HG02798 (cell line): ENCODE measurements around the gene VPS13A.
A peak's percentile ranks its signal among the peaks of the same experiment; 100 is the strongest.
"Not testable (repeated sequence)": the region's sequence is repeated elsewhere in the genome, so short reads cannot be mapped to it uniquely, and the experiment has no call there.

ENCODE experiments used
- ATAC-seq: cut with Tn5 transposase; IDR thresholded peaks from one replicate; pipeline ENCODE4 v1.9.1; 2021; ENCODE audit warnings: mild to moderate bottlenecking; ENCODE audit not compliant: unreplicated experiment, poor library complexity

VPS13A gene

DNA sequence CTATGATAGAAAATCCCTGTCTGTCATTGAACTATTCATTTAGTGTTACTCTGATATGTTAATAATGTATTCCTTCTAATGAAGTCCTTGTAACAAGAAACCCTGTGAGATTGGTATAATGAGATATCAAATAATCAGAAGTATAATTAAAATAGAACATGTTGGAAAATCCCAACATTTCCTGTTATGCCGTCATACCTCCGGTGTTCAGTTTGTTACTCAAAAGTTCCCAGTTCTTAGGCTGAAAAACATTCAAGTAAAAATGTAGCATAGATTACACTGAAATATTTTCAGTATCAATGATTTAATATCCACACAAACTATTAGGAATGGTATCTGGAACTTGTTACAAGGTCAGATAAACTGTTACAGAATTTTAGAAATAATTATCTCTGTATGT is 243.3 kb downstream of the VPS13A start:
- no peak for ATAC-seq

DNA sequence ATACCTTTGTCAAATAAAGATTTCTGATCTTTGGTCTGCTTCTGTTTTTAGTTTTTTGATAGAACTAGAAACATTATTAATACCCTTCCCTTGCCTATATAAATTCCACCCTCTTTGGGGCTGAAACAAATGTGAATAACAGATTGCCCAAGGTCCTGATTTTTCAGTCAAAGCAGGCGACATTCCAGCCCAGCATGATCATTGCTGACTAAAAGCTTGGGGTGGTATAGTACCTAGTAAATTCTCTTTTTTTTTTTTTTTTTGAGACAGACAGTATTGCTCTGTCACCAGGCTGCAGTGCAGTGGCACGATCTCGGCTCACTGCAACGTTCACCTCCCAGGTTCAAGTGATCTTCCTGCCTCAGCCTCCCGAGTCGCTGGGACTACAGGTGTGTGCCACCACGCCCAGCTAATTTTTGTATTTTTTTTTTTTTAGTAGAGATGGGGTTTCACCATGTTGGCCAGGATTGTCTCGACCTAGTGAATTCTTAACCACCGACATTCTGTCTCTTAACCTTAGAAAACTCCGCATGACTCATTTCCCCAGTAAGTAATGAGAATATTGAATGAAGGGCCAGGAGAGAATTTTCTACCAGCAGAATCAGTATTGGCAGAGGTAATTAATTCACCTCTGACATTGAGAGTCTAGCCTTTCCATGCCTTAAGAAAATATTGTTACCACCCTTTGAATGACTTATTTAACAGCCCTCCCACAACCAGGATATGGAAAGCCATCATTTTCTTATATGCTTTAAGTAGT is 244.4 kb downstream of the VPS13A start:
- ATAC-seq, result no peak

DNA sequence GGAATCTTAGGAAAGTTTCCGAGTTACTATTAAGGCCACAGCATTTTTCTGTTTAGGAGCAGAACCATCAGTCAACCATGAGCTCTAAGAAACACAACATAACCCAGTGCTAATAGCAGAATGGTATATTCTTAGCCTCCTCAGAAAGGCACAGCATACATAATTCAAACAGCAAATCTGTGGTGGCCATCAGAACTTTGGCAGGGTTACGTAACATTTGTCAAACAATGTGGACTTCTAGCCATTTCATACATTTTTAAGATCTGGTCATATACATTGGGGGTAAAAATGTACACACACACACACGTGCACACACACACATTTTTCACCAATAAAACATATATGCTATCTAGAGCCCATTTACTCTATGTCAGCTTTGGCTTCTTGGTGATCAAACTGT is 245.6 kb downstream of the VPS13A start:
- ATAC-seq, result no peak

DNA sequence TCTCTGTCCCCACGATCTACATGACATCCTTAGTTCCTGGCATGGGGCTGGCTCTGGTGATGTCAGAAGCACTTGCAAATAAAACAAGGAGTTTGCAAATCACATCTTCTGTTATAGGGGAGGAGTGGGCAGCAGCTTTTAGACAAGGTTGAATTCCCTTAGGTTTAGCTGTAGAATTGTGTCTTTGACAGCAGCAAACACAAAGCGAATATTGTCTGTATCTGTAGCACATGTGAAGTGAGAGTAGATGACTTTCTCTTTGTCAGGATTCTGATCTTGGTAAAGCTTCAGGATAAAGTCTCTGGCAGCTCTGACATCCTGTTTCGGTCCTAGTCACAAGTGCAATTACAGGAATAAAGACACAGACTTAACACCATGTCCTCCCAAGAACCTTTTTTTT is 246.5 kb downstream of the VPS13A start:
- ATAC-seq, result no peak

DNA sequence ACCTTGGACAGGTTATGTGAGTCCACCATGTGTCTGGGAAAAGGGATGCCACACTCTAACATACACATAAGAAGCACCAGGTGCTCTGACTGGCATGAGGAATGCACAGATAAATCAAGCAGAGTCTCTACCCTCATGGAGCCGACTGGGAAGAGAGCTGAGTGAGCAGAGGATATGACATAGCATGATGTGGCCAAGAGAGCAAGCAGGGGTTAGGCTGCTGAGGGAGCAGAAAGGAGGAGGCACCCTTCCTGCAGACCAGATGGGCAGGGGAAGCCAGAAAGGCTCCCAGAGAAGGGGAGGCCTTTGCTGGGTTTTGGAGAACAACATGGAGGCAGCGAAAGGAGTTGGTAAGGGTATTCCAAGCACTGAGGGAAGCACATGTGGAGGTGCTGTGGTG is 247.7 kb downstream of the VPS13A start:
- ATAC-seq, result no peak

DNA sequence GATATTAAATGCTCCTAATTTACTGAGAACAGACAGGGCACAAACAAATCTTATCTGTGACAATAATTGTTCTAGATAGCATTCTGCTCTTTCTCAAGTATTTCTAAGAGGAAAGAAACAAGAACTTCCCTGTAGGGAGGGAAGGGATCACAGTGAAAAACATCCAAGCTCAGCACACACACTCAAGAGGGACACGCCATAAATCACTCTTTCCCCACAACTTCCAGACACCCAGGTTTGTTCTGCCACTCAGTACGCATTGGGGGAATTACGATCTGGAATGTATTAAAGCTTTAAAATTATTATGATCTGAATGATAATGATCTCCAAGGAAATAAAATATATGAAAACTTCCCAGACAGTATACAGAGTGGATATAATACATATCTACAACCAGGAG is 249.4 kb downstream of the VPS13A start:
- no peak for ATAC-seq

DNA sequence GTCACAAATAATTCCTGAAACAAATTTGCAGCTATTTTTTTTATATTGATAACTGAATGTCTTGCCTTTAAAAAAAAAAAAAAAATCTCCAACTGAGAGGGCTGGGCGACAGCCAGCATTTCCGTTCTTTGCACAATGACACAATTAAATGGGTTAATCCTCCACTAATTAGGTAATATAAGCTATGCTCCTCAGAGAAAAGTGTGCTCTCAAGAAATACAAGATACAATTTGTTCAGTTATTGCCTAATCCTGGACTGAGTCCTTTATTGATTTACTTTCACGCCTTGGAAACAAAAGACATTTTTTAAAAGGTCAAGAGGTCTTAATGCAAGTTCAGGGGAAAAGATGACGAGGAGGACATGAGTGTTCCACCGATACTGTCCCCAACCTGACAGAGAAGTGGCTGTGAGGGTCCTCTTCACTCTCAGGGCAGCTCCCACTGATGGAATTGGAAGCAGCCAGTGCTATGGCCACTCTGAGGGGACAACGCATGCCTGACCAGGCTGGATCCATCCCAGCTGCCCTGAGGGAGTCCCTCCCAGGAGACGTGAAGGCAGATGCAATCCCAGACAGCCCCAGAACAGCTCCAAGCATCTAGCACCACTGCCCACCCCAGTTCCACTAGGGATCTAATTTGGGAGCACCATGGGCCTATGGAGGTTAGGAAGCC is 250.1 kb downstream of the VPS13A start:
- ATAC-seq, result no peak

DNA sequence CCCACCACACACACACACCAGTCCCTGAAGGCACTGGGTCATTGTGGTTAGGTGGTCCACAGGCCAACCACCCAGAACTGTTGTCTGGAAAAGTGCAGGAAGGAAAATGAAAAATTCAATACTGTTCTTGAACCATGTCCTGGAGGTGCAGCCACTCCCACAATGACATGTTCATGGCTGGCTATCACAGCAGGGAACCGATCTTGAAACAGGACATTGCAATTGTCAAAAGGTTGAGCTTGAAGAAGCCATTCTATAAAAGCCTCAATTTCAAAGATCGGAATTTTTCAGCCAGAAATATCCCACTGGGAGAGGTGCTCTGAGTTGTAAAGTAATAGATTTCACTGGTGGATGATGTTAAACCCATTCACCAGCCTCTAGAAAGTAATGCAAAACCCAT is 252.6 kb downstream of the VPS13A start:
- ATAC-seq, result no peak

DNA sequence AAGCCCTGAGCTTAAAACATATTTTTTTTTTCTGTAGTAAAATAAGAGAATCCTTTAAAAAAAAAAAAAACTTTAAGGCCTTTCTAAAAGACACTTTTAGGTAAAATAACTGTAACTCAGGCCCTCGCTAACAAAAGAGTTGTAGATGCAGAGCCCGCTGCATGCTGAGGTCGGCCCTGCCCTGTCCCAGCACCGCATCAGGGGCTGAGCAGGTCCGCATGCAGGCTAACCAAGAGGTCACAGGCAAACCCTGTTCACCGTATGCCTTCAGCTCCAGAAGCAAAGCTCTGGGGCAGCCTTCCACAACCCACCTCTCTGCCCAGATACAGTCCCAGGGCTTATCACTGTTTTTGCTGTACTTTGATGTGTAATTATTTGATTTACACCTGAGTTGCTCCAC is 254.7 kb downstream of the VPS13A start:
- ATAC-seq, result no peak

DNA sequence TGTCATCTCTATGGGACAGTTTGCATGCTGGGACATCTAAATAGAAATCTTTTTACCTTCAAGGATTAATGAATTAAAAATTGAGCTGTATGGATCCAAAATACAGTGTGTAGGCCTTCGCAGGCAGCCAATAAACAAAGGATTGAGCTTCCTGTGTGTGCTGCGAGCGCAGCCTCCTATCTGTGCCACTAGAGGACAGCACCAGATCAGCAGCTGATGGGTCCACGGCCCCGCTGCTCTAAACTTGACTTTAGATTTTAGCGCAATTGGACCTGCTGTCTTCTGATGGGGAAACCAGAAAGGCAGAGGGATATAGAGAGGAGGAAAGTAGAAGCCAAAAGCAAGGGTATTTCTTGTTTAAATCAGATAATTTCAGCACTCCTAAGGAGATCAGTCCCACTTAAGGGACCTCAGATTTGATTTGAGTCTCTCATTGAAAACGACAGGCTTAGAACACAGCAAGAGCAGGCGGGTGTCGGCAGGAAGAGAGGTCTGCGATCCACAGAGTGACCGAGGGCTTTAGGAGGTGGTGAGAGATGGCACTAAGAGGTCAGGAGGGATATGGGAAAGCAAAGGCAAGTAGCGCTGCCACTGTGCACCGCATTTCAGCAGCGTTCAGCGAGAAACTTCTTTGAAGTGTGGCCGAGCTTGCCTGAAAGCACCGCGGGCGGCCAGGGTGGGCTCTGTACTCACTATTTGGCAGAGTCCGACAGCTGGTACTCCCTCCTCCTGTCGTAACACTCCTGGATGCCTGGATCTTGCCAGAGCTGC is 256.5 kb downstream of the VPS13A start:
- ATAC-seq, result peak; percentile 88

DNA sequence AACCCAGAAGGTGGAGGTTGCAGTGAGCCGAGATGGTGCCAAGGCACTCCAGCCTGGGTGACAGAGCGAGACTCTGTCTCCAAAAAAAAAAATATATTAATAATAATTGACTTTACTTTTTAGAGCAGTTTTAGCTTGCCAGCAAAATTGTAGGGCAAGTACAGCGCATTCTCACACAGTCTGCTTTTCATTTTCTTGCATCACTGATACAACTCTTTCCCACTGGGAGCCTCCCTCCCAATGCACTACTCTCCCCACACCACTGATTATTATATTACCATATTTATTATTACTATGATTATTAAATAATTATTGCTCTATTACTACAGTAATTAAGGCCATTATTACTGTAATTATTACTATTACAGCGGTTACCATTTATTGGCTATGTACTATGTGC is 257.9 kb downstream of the VPS13A start:
- ATAC-seq, result no peak

DNA sequence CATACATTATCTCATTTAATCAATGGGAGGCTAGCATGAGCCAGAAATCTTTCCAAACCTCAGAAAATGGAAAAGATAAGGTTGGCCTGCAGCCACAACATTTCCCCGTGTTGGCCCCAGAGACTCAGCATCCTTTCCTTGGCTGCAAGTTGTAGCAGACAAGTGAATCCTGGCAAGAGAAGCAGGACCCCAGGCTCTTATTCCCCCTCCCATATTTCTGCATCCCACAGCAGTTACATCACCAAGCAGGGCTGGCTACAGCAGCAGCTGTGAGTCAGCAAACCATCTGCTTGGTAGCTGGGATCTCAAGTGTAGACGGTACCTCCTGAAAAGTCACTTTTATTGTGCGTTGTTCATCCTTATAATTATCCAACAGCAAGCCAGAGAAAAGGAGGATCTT is 258.4 kb downstream of the VPS13A start:
- ATAC-seq, result no peak

DNA sequence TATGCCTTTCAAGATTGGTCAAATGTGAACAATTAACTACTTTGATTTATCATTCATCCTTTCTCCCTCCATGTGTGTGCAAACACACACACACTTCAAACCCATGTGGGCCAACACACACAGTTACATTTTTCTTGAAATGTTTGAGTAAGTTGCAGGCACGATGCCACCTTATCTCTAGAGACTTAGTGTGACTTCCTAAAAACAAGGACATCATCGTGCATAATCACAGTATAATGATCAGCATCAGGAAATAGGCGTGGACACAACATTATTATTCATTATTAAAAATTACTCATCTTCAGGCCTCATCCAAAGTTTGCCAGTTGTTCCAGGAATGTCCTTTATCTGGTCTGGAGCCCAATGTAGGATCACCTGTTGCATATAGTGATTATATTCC is 261.3 kb downstream of the VPS13A start:
- ATAC-seq, result no peak

DNA sequence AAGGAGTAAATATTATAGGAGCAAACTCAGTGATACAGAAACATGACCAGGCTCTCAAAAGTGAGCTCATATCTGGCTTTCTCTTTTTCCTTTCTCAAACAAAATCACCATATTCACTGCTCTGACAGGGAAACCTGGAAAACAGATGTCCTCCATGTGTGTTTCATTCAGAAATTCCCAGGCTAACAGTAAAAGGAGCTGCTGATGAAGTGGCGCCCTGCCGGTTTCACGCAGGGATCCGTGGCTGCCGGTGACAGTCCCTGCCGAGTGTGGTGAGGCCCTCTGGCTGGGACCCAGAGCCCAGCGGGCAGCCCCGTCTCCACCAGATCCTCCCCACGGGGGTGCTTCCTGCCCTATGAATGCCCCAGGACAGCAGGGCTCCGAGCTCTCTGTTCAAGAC is 262.7 kb downstream of the VPS13A start:
- no peak for ATAC-seq

DNA sequence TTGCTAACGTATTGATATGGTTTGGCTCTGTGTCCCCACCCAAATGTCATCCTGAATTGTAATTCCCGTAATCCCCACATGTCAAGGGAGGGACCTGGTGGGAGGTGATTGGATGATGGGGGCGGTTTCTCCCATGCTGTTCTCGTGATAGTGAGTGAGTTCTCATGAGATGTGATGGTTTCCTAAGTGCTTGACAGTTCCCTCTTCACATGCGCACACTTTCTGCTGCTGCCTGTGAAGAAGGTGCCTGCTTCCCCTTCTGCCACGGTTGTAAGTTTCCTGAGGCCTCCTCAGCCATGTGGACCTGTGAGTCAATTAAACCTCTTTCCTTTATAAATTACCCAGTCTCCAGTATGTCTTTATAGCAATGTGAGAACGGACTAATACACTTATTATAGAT is 263.8 kb downstream of the VPS13A start:
- not testable (repeated sequence) for ATAC-seq

DNA sequence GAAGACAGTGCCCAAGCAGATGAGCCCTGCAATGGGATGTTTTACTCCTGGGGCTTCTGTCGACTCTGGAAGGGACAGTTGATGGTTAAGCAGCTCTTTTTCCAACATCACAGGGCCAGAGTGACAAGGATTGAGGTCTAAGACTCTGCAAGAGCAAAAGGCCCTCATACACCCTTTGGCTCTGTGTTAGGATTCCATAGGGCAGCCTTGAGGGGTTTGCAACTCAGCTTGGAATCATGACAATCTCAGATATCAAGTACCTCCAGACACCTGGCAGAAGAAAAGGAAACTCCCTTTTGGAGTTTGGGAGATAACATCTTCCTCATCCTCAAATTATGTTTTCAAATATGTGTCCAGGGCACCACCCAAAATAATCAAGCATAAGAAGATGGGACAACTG is 265.1 kb downstream of the VPS13A start:
- no peak for ATAC-seq

DNA sequence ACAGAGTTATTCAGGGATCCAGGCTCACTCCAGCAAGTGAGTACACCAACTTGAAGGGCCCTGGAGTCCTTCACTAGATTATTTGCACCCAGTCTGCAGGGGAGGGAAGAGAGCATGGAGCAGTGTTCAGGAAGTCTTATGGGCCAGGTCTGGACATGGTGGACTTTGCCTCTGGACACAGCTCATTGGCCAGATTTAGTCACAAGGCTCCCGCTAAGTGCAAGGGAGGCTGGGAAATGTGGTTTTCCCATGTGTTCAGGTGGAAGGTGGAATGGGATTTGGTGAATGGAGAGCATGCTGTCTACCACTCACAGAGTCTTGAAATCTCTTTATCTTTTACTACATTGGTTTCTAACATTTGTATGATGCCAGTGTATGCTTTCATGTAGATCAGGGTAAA is 270.3 kb downstream of the VPS13A start:
- ATAC-seq, result no peak

DNA sequence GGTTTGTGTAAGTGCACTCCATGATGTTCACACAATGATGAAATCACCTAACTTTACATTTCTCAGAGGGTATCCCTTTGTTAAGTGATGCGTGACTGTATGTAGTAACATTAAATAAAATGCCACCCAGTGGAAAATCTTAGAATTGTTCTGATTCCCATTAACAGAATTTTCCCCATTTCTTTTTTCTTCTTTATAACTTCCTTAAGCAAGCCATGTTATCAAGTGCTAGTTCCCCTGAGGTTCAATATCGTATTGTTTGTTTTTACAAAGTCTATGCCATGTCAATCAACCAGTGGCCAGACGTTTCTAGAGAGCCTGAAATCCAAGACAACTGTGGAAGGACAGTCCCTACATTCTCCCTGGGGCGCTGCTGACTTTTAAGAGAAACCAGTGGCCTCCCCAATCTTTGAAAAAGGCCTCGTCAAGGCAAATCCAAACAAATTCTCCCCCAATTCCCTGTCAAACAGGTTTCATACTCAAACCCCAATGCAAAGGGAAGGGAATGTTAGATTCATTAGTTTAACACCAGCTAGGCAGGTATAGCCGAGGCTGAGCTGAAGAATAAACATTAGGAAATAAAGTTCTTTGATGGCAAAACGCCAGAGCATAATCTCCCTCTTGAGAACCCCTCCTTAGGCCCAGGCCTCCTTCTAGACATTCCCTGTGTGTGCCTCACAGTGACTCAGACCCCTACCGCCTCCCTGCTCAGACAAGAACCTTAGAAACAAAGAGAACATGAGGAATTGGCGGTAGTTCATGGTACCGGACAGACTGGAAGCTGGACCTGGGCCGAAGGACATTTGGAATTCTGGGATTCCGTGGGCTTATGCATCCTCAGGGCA is 272.1 kb downstream of the VPS13A start:
- no peak for ATAC-seq

DNA sequence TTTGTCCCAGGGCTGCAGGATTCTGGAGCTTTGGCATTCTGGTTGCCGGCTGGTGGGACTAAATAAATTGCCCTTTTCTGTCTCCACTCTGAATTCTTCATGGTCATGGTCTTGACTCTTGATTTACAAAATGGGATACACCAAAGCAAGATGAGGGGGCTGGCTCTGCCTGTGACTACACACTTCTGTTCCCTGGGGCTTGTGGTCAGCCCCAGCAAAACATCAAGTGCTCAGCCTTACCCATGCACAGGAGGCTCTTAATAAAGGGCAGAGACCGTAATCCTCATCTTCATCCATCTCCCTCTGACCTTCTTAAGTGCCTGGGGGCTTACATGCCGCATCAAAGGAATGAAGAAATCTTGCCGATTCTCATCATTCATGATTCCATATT is 272.7 kb downstream of the VPS13A start:
- no peak for ATAC-seq

DNA sequence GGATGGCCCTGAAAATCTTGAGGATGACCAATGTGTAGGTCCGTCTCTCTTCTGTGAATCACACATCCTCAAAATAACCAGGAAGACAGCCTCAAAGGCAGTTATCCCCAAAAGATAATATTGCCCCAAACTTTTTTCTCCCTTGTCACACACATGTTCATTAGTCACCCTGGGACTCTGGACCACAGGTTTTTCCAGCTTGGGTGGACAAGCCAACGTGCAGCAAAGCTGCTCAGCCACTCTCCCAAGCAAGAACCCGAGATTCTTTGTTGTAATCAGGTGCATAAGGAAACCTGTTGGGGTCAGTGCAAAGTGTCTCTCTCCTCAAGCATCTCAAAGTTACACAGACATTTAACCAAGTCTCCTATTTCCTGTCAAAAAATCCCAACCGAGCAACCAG is 274.2 kb downstream of the VPS13A start:
- ATAC-seq, result no peak
